GM18517 (cell line): ENCODE data around the gene TLDC2.
A peak's percentile ranks its signal among the peaks of the same experiment; 100 is the strongest.

Experiments
- ATAC-seq: cut with Tn5 transposase; IDR thresholded peaks from one replicate; pipeline ENCODE4 v1.9.1; 2021; ENCODE audit warnings: mild to moderate bottlenecking, moderate library complexity; ENCODE audit not compliant: unreplicated experiment

TLDC2 gene

GRCh38 chr20:36849333-36850065, 26.4 kb upstream of the TLDC2 start:
- ATAC-seq = no peak

DNA sequence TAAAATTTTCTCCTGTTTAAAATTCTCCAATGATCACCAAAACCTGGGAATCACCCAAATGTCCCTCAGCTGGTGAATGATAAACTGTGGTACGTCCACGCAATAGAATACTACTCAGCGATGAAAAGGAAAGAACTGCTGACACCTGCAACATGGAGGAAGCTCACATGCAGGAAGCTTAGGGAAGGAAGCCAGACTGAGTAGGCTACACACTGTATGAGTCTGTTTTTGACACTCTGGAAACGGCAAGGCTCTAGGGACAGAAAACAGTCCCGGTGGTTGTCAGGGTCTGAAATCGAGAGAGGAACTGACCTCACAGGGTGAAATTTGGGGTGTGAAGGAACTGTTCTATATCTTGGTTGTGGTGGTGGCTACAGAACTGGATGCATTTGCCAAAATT, 25.2 kb upstream of the TLDC2 start:
- no peak for ATAC-seq

DNA sequence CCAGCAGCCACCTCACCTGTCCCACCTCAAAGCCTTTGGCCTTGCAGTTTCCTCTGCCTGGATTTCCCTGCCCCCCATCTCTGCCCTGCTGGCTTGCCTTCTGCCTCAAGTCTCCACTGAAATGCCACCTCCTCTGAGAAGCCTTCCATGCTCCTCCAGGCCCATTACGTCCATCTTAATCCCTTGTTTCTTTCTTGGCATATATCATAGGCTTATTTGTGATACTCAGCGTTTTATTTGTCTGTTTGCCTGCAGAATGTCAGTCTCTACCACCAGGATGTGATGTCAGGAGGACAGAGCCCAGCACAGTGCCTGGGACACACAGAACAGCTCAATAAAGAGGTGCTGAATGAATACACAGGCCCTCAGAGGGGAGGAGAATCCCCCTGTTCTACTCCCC, 24.4 kb upstream of the TLDC2 start:
- ATAC-seq = no peak

- no peak for ATAC-seq
Observed at GRCh38 chr20:36852187-36852586, 23.8 kb upstream of the TLDC2 start.

DNA sequence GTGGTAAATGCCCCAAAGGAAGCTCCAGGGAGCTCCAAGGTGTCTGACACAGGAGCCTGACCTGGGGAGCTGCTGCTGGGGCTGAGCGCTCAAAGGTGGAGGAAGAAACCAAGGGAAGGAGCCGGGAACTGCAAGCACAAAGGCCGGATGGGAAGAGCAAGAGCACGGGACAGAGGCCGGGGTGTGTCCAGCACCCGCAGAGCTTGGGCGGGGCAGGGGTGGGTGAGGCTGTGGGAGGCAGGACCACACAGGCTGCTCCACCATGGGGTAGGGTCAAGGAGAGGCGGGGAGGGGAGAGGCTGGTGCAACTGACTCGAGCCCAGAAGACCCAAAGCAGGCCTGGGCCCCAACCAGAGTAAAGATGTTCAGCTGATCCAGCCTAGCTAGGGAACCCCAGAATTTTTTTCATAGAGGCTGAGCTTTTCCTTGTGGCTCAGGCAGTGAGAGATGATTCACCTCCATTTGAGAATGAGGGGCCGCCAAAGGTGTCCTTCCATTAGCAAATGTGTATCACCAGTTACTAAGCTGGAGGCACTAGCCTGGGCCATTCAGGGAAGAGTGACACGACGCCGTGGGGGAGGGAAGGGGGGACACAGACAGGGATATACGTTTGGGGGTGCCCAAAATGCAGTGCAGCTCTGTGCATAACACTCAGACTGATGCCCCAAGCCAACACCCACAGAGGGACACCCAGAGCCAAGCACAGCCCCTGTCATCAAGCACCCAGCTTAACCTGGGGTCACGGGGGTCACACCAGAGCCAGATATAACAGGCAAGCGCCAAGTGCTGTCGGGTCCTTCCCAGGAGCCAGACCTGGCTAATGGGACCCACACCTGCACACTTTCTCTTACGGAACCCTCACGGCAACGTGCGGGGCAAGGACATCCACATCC, 21.3 kb upstream of the TLDC2 start:
- ATAC-seq = no peak

DNA sequence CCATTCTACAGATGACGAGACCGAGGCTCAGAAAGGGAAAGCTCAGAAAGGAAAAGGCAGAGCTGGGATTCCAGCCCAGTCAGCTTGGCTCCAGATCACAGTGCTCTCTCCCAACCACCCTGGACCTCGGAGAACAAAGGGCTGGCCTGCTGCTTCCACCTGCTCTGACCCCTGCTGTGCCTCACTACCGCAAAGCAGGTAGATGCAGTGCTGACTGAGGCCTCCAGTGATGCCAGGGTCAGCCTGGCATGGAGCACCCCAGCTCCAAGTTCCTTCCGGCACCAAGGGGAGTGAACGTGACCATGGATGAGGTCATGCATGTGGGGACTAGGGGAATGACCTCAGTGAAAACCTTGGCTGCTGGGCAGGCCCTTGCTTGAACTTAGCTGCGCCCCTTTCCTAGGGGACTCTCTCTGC, 20.7 kb upstream of the TLDC2 start:
- ATAC-seq = no peak

- ATAC-seq = no peak
Observed at GRCh38 chr20:36856195-36856594, 19.7 kb upstream of the TLDC2 start.

- ATAC-seq = no peak
Observed at GRCh38 chr20:36856691-36857635, 19.0 kb upstream of the TLDC2 start.

GRCh38 chr20:36859282-36859555, 16.7 kb upstream of the TLDC2 start:
- ATAC-seq = no peak

GRCh38 chr20:36859700-36860330, 16.1 kb upstream of the TLDC2 start:
- no peak for ATAC-seq

DNA sequence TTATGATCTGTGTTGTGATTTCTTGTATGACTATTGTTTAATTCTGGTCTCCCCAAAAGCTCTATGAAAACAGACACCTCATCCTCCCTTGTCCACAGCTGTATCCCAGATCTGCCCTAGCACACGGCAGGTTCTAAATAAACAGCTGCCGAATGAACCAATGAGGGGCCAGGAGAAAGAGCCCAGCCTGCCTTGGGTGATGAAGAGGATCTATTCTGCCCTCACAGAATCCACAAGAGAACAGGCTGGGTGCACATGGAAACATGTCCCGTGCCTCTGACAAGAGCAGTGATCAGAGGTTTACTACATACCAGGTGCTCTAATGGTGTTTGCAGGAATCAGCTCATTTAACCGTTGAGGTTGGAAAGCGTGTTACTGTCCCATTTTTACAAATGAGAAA, 15.6 kb upstream of the TLDC2 start:
- ATAC-seq = no peak

- no peak for ATAC-seq
Observed at GRCh38 chr20:36860811-36861624, 14.9 kb upstream of the TLDC2 start.

- no peak for ATAC-seq
Observed at GRCh38 chr20:36861625-36861874, 14.4 kb upstream of the TLDC2 start.

- no peak for ATAC-seq
Observed at GRCh38 chr20:36861875-36862801, 13.8 kb upstream of the TLDC2 start.

- ATAC-seq = peak; percentile 39
Observed at GRCh38 chr20:36862857-36863668, 12.9 kb upstream of the TLDC2 start.

- no peak for ATAC-seq
Observed at GRCh38 chr20:36865076-36865860, 10.7 kb upstream of the TLDC2 start.

- no peak for ATAC-seq
Observed at GRCh38 chr20:36865861-36866149, 10.1 kb upstream of the TLDC2 start.

- no peak for ATAC-seq
Observed at GRCh38 chr20:36866164-36866563, 9.8 kb upstream of the TLDC2 start.
